WI38 (cell line): ENCODE results near the gene ZNF574.

Experiments used
- H3K4me3 ChIP-seq: 2 replicates; pipeline ENCODE4 v1.5.1; 2011; ENCODE audit warnings: low read depth, mild to moderate bottlenecking, control low read depth, low read length
- CTCF ChIP-seq: IDR thresholded peaks from 2 replicates; pipeline ENCODE4 v1.5.1; 2012; ENCODE audit warnings: low read depth, mild to moderate bottlenecking, control low read depth, low read length

Gene ZNF574

GRCh38 chr19:42059196-42059595 is 16.8 kb upstream of the ZNF574 start:
- no peak for TF ChIP-seq CTCF
- no peak overlapping the region for H3K4me3 ChIP-seq

- no peak for TF ChIP-seq CTCF
- no peak overlapping the region for H3K4me3 ChIP-seq
Measured at GRCh38 chr19:42060117-42060516, 15.8 kb upstream of the ZNF574 start.

GRCh38 chr19:42062381-42062780 is 13.6 kb upstream of the ZNF574 start:
- no peak overlapping the region for H3K4me3 ChIP-seq
- no peak for TF ChIP-seq CTCF

- no peak overlapping the region for H3K4me3 ChIP-seq
- no peak for TF ChIP-seq CTCF
Measured at GRCh38 chr19:42064432-42064831, 11.5 kb upstream of the ZNF574 start.

- no peak overlapping the region for H3K4me3 ChIP-seq
- no peak for TF ChIP-seq CTCF
Measured at GRCh38 chr19:42065051-42065450, 10.9 kb upstream of the ZNF574 start.

GRCh38 chr19:42065511-42065910 is 10.5 kb upstream of the ZNF574 start:
- no peak for TF ChIP-seq CTCF
- no peak overlapping the region for H3K4me3 ChIP-seq

GRCh38 chr19:42066075-42066754 is 9.8 kb upstream of the ZNF574 start:
- no peak for TF ChIP-seq CTCF
- H3K4me3 ChIP-seq, result no peak overlapping the region
